MM.1S (cell line): ENCODE data around the gene CSF1.

Experiments used
- DNase-seq: peaks from one replicate; pipeline ENCODE4 v3.0.0-alpha.2; 2015
- H2AFZ ChIP-seq: fragments of 300-600 bp; sonication (generic); 2 replicates; pipeline ENCODE4 v1.6.0; 2016; ENCODE audit warnings: antibody characterized with exemption, low read length
- H3F3A ChIP-seq: fragments of 300-600 bp; sonication (generic); 2 replicates; pipeline ENCODE4 v1.6.1; 2016; ENCODE audit warnings: mild to moderate bottlenecking, antibody characterized with exemption, low read length, moderate library complexity, mixed read lengths; ENCODE audit not compliant: insufficient read depth
- H3K27ac ChIP-seq: fragments of 300-600 bp; sonication (generic); 2 replicates; pipeline ENCODE4 v1.5.1; 2016; ENCODE audit warnings: mild to moderate bottlenecking, low read length
- H3K27me3 ChIP-seq: fragments of 300-600 bp; sonication (generic); replicated peaks from 2 replicates; pipeline ENCODE4 v1.6.0; 2016; ENCODE audit warnings: low read length; ENCODE audit not compliant: insufficient read depth
- H3K36me3 ChIP-seq: fragments of 300-600 bp; sonication (generic); replicated peaks from 2 replicates; pipeline ENCODE4 v1.6.1; 2016; ENCODE audit warnings: mild to moderate bottlenecking, low read length, mixed read lengths; ENCODE audit not compliant: insufficient read depth
- H3K4me1 ChIP-seq: fragments of 300-600 bp; sonication (generic); 2 replicates; pipeline ENCODE4 v1.6.1; 2016; ENCODE audit warnings: low read length, mixed read lengths
- H3K4me2 ChIP-seq: fragments of 300-600 bp; sonication (generic); 2 replicates; pipeline ENCODE4 v1.6.0; 2016; ENCODE audit warnings: low read depth, low read length
- H3K4me3 ChIP-seq: fragments of 300-600 bp; sonication (generic); 2 replicates; pipeline ENCODE4 v1.5.1; 2016; ENCODE audit warnings: low read length, mixed read lengths
- H3K79me2 ChIP-seq: fragments of 300-600 bp; sonication (generic); 2 replicates; pipeline ENCODE4 v1.6.1; 2016; ENCODE audit warnings: mixed run types, low read length, mixed read lengths
- H3K9ac ChIP-seq: fragments of 300-600 bp; sonication (generic); 2 replicates; pipeline ENCODE4 v1.6.1; 2016; ENCODE audit warnings: low read length, mixed read lengths
- H3K9me2 ChIP-seq: fragments of 300-600 bp; sonication (generic); replicated peaks from 2 replicates; pipeline ENCODE4 v1.6.1; 2016; ENCODE audit warnings: mild to moderate bottlenecking, low read length, mixed read lengths; ENCODE audit not compliant: insufficient read depth
- H3K9me3 ChIP-seq: fragments of 300-600 bp; sonication (generic); replicated peaks from 2 replicates; pipeline ENCODE4 v1.6.1; 2016; ENCODE audit warnings: mild to moderate bottlenecking, low read length, mixed read lengths; ENCODE audit not compliant: insufficient read depth
- H4K20me1 ChIP-seq: fragments of 300-600 bp; sonication (generic); 2 replicates; pipeline ENCODE4 v1.6.1; 2016; ENCODE audit warnings: mild to moderate bottlenecking, low read length, moderate library complexity, mixed read lengths; ENCODE audit not compliant: insufficient read depth
- CTCF ChIP-seq: fragments of 300-600 bp; sonication (generic); IDR thresholded peaks from 2 replicates; pipeline ENCODE4 v1.5.1; 2016; ENCODE audit warnings: antibody characterized with exemption, low read length, mixed read lengths
- EZH2 ChIP-seq: fragments of 300-600 bp; sonication (generic); optimal IDR thresholded peaks from 2 replicates; pipeline ENCODE3; 2017; ENCODE audit warnings: low read depth, mild to moderate bottlenecking, antibody characterized with exemption, low read length, mixed read lengths
- EZH2phosphoT487 ChIP-seq: fragments of 300-600 bp; sonication (generic); IDR thresholded peaks from 2 replicates; pipeline ENCODE4 v1.6.1; 2018; ENCODE audit warnings: antibody characterized with exemption, low read length

The CSF1 gene

GRCh38 chr1:109978761-109979488 lies 68.3 kb downstream of the CSF1 start:
- no peaks in the 10 kb centered on the region for H3F3A ChIP-seq
- H3K9me3 ChIP-seq: no peaks in the 10 kb centered on the region
- no peaks in the 10 kb centered on the region for H4K20me1 ChIP-seq
- H3K27me3 ChIP-seq: no peaks in the 10 kb centered on the region
- no peaks in the 10 kb centered on the region for H3K9me2 ChIP-seq
- no peaks in the 10 kb centered on the region for H3K4me1 ChIP-seq
- no peaks in the 10 kb centered on the region for H3K79me2 ChIP-seq
- H3K36me3 ChIP-seq: no peaks in the 10 kb centered on the region
- no peak overlapping the region for H3K4me3 ChIP-seq
- H3K9ac ChIP-seq: no peak overlapping the region
- no peak overlapping the region for H2AFZ ChIP-seq
- TF ChIP-seq EZH2: no peak
- TF ChIP-seq CTCF: no peak
- no peak for TF ChIP-seq EZH2phosphoT487
- H3K4me2 ChIP-seq: no peak overlapping the region
- DNase-seq: no peak
- no peak overlapping the region for H3K27ac ChIP-seq

GRCh38 chr1:109979489-109980091 lies 68.9 kb downstream of the CSF1 start:
- DNase-seq: no peak
- no peak overlapping the region for H3K4me3 ChIP-seq
- H3K27ac ChIP-seq: no peak overlapping the region
- H3K36me3 ChIP-seq: no peaks in the 10 kb centered on the region
- H3K9me2 ChIP-seq: no peaks in the 10 kb centered on the region
- H3F3A ChIP-seq: no peaks in the 10 kb centered on the region
- H4K20me1 ChIP-seq: no peaks in the 10 kb centered on the region
- no peak overlapping the region for H2AFZ ChIP-seq
- no peaks in the 10 kb centered on the region for H3K4me1 ChIP-seq
- no peaks in the 10 kb centered on the region for H3K79me2 ChIP-seq
- no peaks in the 10 kb centered on the region for H3K27me3 ChIP-seq
- TF ChIP-seq EZH2 (no peak), CTCF (no peak), EZH2phosphoT487 (no peak)
- H3K9ac ChIP-seq: no peak overlapping the region
- H3K4me2 ChIP-seq: no peak overlapping the region
- no peaks in the 10 kb centered on the region for H3K9me3 ChIP-seq
